Loucy (cell line): ENCODE data around the gene MEGF8.

Experiments used
- H2AFZ ChIP-seq: fragments of 200-600 bp; sonication (generic); 2 replicates; pipeline ENCODE4 v1.6.0; 2016; ENCODE audit warnings: antibody characterized with exemption, mild to moderate bottlenecking, low read length, moderate library complexity
- H3F3A ChIP-seq: fragments of 200-600 bp; 2 replicates; pipeline ENCODE4 v1.6.0; 2016; ENCODE audit warnings: antibody characterized with exemption, low read depth, mild to moderate bottlenecking
- H3K27me3 ChIP-seq: fragments of 200-600 bp; sonication (generic); 2 replicates; pipeline ENCODE4 v1.6.1; 2014; ENCODE audit warnings: low read length, mild to moderate bottlenecking; ENCODE audit not compliant: insufficient read depth, poor library complexity, severe bottlenecking
- H3K36me3 ChIP-seq: fragments of 200-600 bp; sonication (generic); 2 replicates; pipeline ENCODE4 v1.6.1; 2016; ENCODE audit warnings: low read length; ENCODE audit not compliant: insufficient read depth
- H3K4me1 ChIP-seq: fragments of 200-600 bp; sonication (generic); 2 replicates; pipeline ENCODE4 v1.5.1; 2014; ENCODE audit warnings: low read length, mild to moderate bottlenecking; ENCODE audit not compliant: insufficient read depth, poor library complexity, severe bottlenecking
- H3K4me2 ChIP-seq: fragments of 200-600 bp; sonication (generic); 2 replicates; pipeline ENCODE4 v1.6.0; 2014; ENCODE audit warnings: antibody characterized with exemption, low read length, low read depth, mild to moderate bottlenecking; ENCODE audit not compliant: poor library complexity, severe bottlenecking
- H3K4me3 ChIP-seq: fragments of 200-600 bp; sonication (generic); 2 replicates; pipeline ENCODE4 v1.5.1; 2014; ENCODE audit warnings: low read length, mild to moderate bottlenecking, mixed read lengths; ENCODE audit not compliant: poor library complexity, severe bottlenecking
- H3K79me2 ChIP-seq: fragments of 200-600 bp; sonication (generic); 2 replicates; pipeline ENCODE4 v1.6.1; 2014; ENCODE audit warnings: low read length; ENCODE audit not compliant: insufficient read depth
- H3K9ac ChIP-seq: fragments of 200-600 bp; sonication (generic); 2 replicates; pipeline ENCODE4 v1.6.0; 2014; ENCODE audit warnings: mild to moderate bottlenecking, low read depth, low read length, moderate library complexity; ENCODE audit not compliant: poor library complexity, severe bottlenecking
- H3K9me2 ChIP-seq: fragments of 200-600 bp; sonication (generic); replicated peaks from 2 replicates; pipeline ENCODE4 v1.6.1; 2016; ENCODE audit warnings: low read depth, low read length, mixed read lengths
- H3K9me3 ChIP-seq: fragments of 200-600 bp; sonication (generic); 2 replicates; pipeline ENCODE4 v1.6.1; 2014; ENCODE audit warnings: mild to moderate bottlenecking, antibody characterized with exemption, low read length, low read depth; ENCODE audit not compliant: insufficient read depth
- H4K20me1 ChIP-seq: fragments of 200-600 bp; sonication (generic); 2 replicates; pipeline ENCODE4 v1.6.0; 2014; ENCODE audit warnings: antibody characterized with exemption, low read length, mild to moderate bottlenecking; ENCODE audit not compliant: insufficient read depth, poor library complexity, severe bottlenecking
- CTCF ChIP-seq: fragments of 200-600 bp; sonication (generic); conservative IDR thresholded peaks from 2 replicates; pipeline ENCODE4 v1.5.1; 2014; ENCODE audit warnings: mild to moderate bottlenecking, antibody characterized with exemption, low read length
- EZH2phosphoT487 ChIP-seq: fragments of 200-600 bp; IDR thresholded peaks from 2 replicates; pipeline ENCODE4 v1.6.1; 2018; ENCODE audit warnings: antibody characterized with exemption, mild to moderate bottlenecking, moderate library complexity, borderline replicate concordance

Gene MEGF8

GRCh38 chr19:42360787-42361544 is 35.5 kb downstream of the MEGF8 start:
- Histone ChIP-seq H3K4me1 (peaks cover 9% of the 10 kb centered on the region), H3K9ac (no peak overlapping the region), H3K9me3 (no peaks in the 10 kb centered on the region; the same call in 1 of the 2 replicates), H3F3A (no peaks in the 10 kb centered on the region), H4K20me1 (no peaks in the 10 kb centered on the region), H3K9me2 (no peaks in the 10 kb centered on the region), H3K27me3 (no peaks in the 10 kb centered on the region), H3K4me3 (no peak overlapping the region), H3K79me2 (no peaks in the 10 kb centered on the region), H3K4me2 (no peak overlapping the region), H3K36me3 (peaks cover 7% of the 10 kb centered on the region; the same call in 1 of the 2 replicates), H2AFZ (no peak overlapping the region)
- no peak for TF ChIP-seq EZH2phosphoT487
- TF ChIP-seq CTCF: no peak

- H2AFZ ChIP-seq: no peak overlapping the region
- H3K27me3 ChIP-seq: no peaks in the 10 kb centered on the region
- TF ChIP-seq CTCF (no peak), EZH2phosphoT487 (no peak)
- no peak overlapping the region for H3K4me3 ChIP-seq
- no peaks in the 10 kb centered on the region for H4K20me1 ChIP-seq
- no peaks in the 10 kb centered on the region for H3K9me2 ChIP-seq
- H3K36me3 ChIP-seq: peaks cover 6% of the 10 kb centered on the region; the same call in 1 of the 2 replicates
- H3K79me2 ChIP-seq: no peaks in the 10 kb centered on the region
- H3K9ac ChIP-seq: no peak overlapping the region
- H3F3A ChIP-seq: no peaks in the 10 kb centered on the region
- H3K4me1 ChIP-seq: peaks cover 9% of the 10 kb centered on the region
- H3K9me3 ChIP-seq: no peaks in the 10 kb centered on the region; the same call in 1 of the 2 replicates
- H3K4me2 ChIP-seq: no peak overlapping the region
These were observed 36.1 kb downstream of the MEGF8 start for GRCh38 chr19:42361545-42361910.

GRCh38 chr19:42362342-42362741 is 36.9 kb downstream of the MEGF8 start:
- H3K9ac ChIP-seq: no peak overlapping the region
- H3K4me1 ChIP-seq: peaks cover 9% of the 10 kb centered on the region
- no peak for TF ChIP-seq CTCF
- no peak for TF ChIP-seq EZH2phosphoT487
- H2AFZ ChIP-seq: no peak overlapping the region
- no peak overlapping the region for H3K4me2 ChIP-seq
- H3K27me3 ChIP-seq: no peaks in the 10 kb centered on the region
- H4K20me1 ChIP-seq: no peaks in the 10 kb centered on the region
- H3K4me3 ChIP-seq: no peak overlapping the region
- no peaks in the 10 kb centered on the region for H3K79me2 ChIP-seq
- no peaks in the 10 kb centered on the region for H3K9me2 ChIP-seq
- H3F3A ChIP-seq: no peaks in the 10 kb centered on the region
- H3K36me3 ChIP-seq: no peaks in the 10 kb centered on the region; the same call in 1 of the 2 replicates
- H3K9me3 ChIP-seq: no peaks in the 10 kb centered on the region; the same call in 1 of the 2 replicates
